Measurements from ENCODE around the gene BMP2K.
"Not testable (repeated sequence)": the region's sequence is repeated elsewhere in the genome, so short reads cannot be mapped to it uniquely, and the experiment has no call there.

DNA sequence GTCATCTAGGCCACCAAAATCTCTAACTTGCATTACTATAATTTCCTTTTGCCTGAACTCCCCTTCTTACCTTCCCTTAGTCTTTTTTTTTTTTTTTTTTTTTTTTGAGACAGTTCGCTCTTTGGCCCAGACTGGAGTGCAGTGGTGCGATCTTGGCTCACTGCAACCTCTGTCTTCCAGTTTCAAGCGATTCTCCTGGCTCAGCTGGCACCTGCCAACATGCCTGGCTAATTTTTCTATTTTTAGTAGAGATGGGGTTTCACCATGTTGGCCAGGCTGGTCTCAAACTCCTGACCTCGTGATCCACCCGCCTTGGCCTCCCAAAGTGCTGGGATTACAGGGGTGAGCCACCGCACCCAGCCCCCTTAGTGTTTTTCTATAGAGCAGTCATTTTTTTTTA, 132.8 kb downstream of the BMP2K start:
- TF ChIP-seq, protein P1, sequence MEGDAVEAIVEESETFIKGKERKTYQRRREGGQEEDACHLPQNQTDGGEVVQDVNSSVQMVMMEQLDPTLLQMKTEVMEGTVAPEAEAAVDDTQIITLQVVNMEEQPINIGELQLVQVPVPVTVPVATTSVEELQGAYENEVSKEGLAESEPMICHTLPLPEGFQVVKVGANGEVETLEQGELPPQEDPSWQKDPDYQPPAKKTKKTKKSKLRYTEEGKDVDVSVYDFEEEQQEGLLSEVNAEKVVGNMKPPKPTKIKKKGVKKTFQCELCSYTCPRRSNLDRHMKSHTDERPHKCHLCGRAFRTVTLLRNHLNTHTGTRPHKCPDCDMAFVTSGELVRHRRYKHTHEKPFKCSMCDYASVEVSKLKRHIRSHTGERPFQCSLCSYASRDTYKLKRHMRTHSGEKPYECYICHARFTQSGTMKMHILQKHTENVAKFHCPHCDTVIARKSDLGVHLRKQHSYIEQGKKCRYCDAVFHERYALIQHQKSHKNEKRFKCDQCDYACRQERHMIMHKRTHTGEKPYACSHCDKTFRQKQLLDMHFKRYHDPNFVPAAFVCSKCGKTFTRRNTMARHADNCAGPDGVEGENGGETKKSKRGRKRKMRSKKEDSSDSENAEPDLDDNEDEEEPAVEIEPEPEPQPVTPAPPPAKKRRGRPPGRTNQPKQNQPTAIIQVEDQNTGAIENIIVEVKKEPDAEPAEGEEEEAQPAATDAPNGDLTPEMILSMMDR (conservative IDR thresholded peaks at IDR 0.05 in 1 of 2, IDR thresholded peaks at IDR 0.05 in 1 of 2; ENCODE audit: extremely low read depth in 1 of 2, insufficient read depth in 1 of 2, low read depth in 1 of 2, low read length in 2 of 2) = not testable (repeated sequence)
- not testable (repeated sequence) for TF ChIP-seq EZH2 (IDR thresholded peaks at IDR 0.05; ENCODE audit: borderline replicate concordance, low read length)
